GM19395 (cell line): Measurements from ENCODE around the gene ADAT3.

ENCODE experiments used
- ATAC-seq: cut with Tn5 transposase; IDR thresholded peaks from one replicate; pipeline ENCODE4 v1.9.1; 2021; ENCODE audit warnings: mild to moderate bottlenecking, moderate library complexity; ENCODE audit not compliant: unreplicated experiment

Gene ADAT3

DNA sequence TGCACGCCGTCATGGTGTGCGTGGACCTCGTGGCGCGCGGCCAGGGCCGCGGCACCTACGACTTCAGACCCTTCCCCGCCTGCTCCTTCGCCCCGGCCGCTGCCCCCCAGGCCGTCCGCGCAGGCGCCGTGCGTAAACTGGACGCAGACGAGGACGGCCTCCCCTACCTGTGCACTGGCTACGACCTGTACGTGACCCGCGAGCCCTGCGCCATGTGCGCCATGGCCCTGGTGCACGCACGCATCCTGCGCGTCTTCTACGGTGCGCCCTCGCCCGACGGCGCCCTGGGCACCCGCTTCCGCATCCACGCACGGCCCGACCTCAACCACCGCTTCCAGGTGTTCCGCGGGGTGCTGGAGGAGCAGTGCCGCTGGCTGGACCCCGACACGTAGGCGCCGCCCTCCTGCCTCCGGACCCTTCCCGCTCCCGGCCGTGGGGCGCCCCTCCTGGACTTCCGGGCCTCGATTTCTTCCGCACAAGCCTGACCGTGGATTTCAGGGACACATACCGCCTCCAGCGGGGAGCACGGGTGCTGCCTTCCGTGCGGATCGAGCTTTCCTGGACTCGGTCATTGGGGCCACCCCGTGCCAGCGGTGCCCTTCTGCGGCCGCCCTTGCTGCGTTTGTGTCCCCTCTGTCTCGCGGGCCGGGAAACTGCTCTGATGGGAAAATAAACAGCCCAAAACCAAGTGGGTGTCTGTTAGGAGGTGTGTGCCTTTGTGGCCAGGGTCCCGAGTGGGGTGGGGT lies 7.7 kb downstream of the ADAT3 start:
- ATAC-seq, result no peak

DNA sequence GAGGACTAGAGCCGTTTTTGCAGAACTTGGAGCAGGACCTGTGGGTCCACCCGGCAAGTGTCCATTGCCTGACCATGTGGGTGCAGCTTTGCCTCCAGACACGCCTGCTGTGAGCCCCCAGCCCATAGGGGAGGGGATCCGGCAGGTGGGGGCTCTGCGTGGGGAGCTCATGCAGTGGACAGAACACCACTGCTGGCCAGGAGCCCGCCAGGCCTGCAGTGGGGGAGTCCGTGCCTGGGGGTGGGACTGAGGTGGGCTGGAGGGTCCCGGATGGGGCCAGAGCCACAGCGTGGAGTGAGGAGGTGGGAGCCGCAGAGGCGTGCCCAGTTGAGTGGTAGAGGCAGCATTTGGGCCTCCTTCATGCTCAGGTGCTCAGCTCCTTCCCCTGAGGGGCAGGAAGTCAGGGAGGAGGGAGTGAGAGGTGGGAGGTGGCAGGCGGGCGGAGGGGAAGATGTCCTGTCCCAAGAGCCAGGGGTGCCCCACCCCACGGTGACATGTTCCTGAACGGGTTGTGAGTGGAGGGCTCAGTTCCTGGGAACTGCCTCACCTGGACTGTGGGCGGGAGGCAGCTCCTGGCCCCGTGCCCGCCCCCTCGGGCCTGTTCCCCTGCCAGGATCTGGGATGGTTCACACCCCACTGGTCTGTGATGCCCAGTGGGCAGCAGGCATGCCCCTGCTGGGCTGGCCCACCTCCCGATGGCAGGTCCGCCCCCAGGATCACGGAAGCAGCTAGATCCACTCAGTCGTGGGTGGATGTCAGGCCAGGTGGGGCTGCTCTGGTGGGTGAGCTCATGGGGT lies 8.8 kb downstream of the ADAT3 start:
- no peak for ATAC-seq

- no peak for ATAC-seq
Measured at GRCh38 chr19:1914826-1915341, 9.7 kb downstream of the ADAT3 start.

GRCh38 chr19:1917146-1917545 lies 11.9 kb downstream of the ADAT3 start:
- ATAC-seq, result no peak

DNA sequence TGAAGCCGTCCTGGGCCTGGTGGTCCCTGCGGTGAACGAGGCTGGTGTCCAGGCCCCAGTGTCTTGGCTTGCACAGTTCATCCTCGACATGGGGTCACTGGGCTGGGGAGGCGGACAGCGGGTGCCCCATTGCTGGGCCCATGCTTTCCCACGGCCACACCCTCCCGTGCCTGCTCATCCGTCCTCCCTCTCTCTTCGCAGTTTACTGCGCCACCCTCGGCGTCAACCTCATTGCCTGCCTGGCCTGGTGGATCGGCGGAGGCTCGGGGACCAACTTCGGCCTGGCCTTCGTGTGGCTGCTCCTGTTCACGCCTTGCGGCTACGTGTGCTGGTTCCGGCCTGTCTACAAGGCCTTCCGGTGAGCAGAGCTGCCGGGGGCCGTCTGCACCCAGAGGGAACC lies 12.7 kb downstream of the ADAT3 start:
- no peak for ATAC-seq

DNA sequence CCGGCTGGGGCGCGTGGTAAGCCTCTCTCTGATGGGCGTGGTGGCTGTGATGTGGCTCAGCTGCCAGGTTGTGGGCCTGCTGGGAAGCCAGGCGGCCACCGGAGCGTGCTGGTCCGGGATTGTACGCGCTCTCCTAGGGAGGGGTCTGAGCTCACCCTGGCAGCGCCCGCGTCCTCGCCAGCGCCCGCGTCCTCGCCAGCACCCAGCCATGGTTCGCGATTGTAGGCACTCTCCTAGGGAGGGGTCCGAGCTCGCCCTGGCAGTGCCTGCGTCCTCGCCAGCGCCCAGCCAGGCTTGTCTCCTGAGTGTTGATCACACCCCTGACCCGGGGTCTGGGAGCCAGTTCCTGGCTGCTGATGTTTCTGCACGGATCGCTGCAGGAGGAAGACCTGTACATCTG lies 13.8 kb downstream of the ADAT3 start:
- no peak for ATAC-seq

DNA sequence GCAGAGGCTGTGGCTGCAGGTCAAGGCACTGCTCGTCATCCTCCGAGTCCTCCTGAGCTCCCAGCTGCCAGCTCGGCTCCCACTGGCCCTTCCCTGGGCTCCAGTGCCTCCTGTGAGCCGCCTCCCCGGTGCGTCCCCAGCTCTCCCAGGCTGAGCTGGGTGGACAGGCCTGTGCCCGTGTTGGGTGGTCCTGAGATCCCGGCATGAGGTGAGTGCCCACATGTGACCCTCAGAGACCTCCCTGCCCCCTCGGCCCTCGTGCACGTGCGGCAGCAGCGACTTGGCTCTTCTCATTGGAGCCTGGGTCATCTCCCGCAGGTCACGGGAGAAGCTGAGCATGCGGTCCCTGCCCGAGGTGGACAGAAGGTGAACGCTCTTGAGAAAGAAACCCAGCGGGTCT lies 15.4 kb downstream of the ADAT3 start:
- ATAC-seq, result no peak

GRCh38 chr19:1921326-1921725 lies 16.1 kb downstream of the ADAT3 start:
- ATAC-seq, result no peak

DNA sequence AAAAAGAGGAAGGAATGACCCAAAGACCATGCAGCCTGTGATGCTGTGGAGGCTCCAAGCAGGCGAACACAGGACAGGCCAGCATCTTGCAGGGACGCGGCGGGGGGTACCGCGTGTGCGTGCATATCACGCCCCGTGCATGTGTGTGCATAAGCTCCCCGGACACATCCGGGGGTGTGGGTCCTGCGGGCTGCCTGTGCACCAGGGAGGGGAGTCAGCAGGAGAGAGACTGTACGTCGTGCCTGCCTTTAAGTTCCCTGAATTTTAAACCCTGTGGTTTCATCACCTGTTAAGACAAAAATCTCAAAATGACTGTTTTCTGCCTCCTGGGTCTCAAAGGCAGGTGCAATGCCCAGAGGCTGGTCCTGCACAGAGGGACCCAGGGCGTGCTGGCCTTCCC lies 16.6 kb downstream of the ADAT3 start:
- no peak for ATAC-seq

- no peak for ATAC-seq
Measured at GRCh38 chr19:1922803-1923202, 17.6 kb downstream of the ADAT3 start.

GRCh38 chr19:1923319-1923718 lies 18.1 kb downstream of the ADAT3 start:
- no peak for ATAC-seq

- no peak for ATAC-seq
Measured at GRCh38 chr19:1924320-1924961, 19.2 kb downstream of the ADAT3 start.

- no peak for ATAC-seq
Measured at GRCh38 chr19:1925544-1925943, 20.3 kb downstream of the ADAT3 start.

GRCh38 chr19:1929021-1929742 lies 24.0 kb downstream of the ADAT3 start:
- ATAC-seq, result no peak

- ATAC-seq, result no peak
Measured at GRCh38 chr19:1931445-1931844, 26.2 kb downstream of the ADAT3 start.

DNA sequence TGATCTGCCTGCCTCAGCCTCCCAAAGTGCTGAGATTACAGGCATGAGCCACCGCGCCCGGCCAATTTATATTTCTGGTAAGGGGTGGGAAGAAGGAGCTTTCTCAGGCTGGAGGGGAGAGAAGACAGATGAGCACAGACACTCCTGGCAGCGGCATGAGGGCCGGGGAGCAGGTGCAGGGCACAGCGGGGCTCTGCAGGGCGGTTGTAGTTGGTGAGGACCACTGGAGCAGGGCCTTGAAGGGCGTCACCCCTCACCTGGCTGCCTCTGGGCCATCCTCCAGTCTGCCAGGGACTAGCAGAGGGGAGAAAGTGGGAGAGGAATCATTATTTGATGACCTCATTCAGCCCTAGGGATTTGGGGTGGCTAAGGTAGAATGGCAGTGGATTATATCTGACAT lies 27.2 kb downstream of the ADAT3 start:
- no peak for ATAC-seq

DNA sequence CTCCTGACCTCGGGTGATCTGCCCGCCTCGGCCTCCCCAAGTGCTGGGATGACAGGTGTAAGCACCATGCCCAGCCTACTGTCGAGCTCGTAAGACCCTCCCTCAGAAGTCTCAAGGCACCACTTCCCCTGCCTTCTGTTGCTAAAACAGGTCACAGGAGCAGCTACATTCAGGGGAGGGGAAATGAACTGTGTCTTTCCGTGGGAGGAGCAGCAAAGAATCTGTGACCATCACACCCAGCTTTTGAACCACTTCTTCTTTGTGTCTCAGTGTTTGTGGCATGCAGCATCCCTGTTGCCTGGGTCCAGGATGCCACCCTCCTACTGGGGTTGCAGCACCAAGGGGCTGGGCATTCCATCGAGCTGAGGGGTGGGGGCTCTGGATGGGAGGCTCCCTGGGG lies 28.0 kb downstream of the ADAT3 start:
- no peak for ATAC-seq

DNA sequence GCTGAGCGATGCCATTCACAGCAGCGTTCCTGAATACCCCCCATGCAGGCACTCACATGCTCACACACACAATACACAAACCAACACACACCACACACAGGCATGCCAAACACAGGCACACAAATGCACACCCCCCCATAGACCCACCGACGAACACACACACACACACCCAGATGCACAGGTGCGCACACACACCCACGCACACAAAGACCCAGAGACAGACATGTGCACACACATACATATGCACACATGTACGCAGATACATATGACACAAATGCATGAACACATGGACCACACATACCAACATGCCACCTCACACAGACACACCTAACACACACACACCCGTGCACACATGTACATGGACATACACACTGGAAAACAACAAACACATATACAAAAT lies 28.7 kb downstream of the ADAT3 start:
- ATAC-seq, result no peak

- ATAC-seq, result no peak
Measured at GRCh38 chr19:1935484-1936208, 30.4 kb downstream of the ADAT3 start.

- ATAC-seq, result no peak
Measured at GRCh38 chr19:1936430-1936829, 31.2 kb downstream of the ADAT3 start.
